Measurements from ENCODE around the gene ARHGAP31.

DNA sequence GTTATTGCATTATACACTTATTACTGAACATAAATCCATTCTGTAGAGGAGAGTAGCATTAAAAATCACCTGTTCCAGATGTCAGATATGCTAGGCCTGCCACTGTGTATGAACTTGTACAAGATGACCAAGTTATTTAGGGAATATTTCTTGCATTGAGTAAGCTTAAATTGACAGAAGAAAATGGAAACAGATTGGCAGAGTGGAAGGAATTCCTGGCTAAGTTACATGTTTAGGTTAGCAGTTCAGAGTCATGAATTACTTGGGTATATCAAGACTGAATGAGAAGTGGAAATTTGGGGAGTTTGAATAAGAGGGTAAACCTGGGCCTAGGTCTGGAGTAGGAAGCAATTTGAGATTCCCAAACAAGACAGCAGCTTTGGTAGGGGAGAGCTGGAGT lies 44.6 kb downstream of the ARHGAP31 start:
- no peak for TF ChIP-seq POLR2A (IDR thresholded peaks at IDR 0.05; ENCODE audit: low read depth, low read length)
- TF ChIP-seq TAF1 (IDR thresholded peaks at IDR 0.05; ENCODE audit: low read depth, low read length): no peak

All from GM12891 (cell line).